NCI-H460 (cell line): ENCODE measurements around the gene NATD1. TPM values are rescaled to one million over a fixed set of nuclear protein-coding genes. Genes with fewer than 3 reads are reported as not detected.
A peak's percentile ranks its signal among the peaks of the same experiment; 100 is the strongest.

ENCODE experiments used
- DNase-seq: peaks from one replicate; pipeline ENCODE4 v3.0.0-alpha.2; 2016; ENCODE audit warnings: low read depth; ENCODE audit errors: extremely low read depth
- total RNA-seq: library from RNA; depleted of rRNA; stranded (reverse); fragments of >200 nt; shearing (Covaris generic); gene quantifications from 2 replicates; pipeline ENCODE4 v1.2.3, GENCODE V29; 2014

NATD1 gene
- total RNA-seq, 1 experiment from 2014 or later: 2.2 TPM

GRCh38 chr17:21276264-21276588, 23.0 kb upstream of the NATD1 start:
- no peak for DNase-seq

GRCh38 chr17:21275579-21276263, 22.5 kb upstream of the NATD1 start:
- DNase-seq: peak; percentile 78

- DNase-seq: no peak
These were observed 21.9 kb upstream of the NATD1 start for GRCh38 chr17:21275047-21275578.

GRCh38 chr17:21272881-21273792, 19.9 kb upstream of the NATD1 start:
- DNase-seq: no peak

- no peak for DNase-seq
These were observed 19.0 kb upstream of the NATD1 start for GRCh38 chr17:21272250-21272649.

- DNase-seq: no peak
These were observed 18.4 kb upstream of the NATD1 start for GRCh38 chr17:21271454-21272183.

GRCh38 chr17:21269394-21269793, 16.2 kb upstream of the NATD1 start:
- no peak for DNase-seq

- no peak for DNase-seq
These were observed 15.5 kb upstream of the NATD1 start for GRCh38 chr17:21268596-21269188.

GRCh38 chr17:21263376-21263775, 10.2 kb upstream of the NATD1 start:
- no peak for DNase-seq

- DNase-seq: no peak
These were observed 9.2 kb upstream of the NATD1 start for GRCh38 chr17:21262259-21262993.

- no peak for DNase-seq
These were observed 5.4 kb upstream of the NATD1 start for GRCh38 chr17:21258593-21258992.

- no peak for DNase-seq
These were observed 634 bp upstream of the NATD1 start for GRCh38 chr17:21253646-21254441.

- DNase-seq: no peak
These were observed 868 bp downstream of the NATD1 start for GRCh38 chr17:21252289-21252795.

- DNase-seq: no peak
These were observed 1.7 kb downstream of the NATD1 start for GRCh38 chr17:21251337-21252010.

GRCh38 chr17:21250854-21251253, 2.4 kb downstream of the NATD1 start:
- no peak for DNase-seq

- no peak for DNase-seq
These were observed 3.1 kb downstream of the NATD1 start for GRCh38 chr17:21249920-21250703.

GRCh38 chr17:21249086-21249795, 4.0 kb downstream of the NATD1 start:
- DNase-seq: no peak
